ENCODE measurements around the gene C17orf107. TPM values are rescaled to one million over a fixed set of nuclear protein-coding genes. Genes with fewer than 3 reads are reported as not detected.
A peak's percentile ranks its signal among the peaks of the same experiment; 100 is the strongest.

The C17orf107 gene
- total RNA-seq, 1 donor: 3.5 TPM

DNA sequence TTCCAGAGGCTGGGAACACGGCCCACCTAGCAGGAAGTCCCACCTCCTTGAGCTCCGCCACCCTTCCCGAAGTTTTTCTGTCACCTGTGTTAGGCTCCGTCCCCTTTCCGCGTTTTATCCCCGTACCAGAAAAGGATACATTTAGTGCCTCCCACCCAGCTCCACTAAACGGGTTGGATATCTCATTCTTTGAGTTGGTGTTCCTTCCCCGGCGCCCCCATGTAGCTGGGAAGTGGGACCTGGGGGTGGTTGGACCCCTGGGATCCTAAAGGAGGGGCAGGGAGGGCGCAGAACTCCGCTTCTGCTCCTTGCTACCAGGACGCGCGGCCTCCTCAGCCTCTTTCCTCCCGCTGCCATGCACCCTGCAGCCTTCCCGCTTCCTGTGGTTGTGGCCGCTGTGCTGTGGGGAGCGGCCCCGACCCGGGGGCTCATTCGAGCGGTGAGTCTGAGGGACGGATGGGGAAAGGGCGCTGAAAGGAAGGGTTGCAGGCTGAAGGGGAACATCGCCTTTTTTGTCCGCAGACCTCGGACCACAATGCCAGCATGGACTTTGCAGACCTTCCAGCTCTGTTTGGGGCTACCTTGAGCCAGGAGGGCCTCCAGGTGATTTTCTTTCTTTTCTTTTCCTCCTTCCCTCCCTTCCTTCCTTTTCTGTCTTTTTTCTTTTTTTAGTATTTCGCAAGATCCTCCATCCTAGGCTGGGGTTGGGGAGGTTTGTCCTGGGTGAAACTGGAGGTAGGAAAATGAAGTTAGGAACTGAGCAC lies 41.4 kb downstream of the C17orf107 start:
- no peak for DNase-seq (ENCODE audit: low read depth)

DNA sequence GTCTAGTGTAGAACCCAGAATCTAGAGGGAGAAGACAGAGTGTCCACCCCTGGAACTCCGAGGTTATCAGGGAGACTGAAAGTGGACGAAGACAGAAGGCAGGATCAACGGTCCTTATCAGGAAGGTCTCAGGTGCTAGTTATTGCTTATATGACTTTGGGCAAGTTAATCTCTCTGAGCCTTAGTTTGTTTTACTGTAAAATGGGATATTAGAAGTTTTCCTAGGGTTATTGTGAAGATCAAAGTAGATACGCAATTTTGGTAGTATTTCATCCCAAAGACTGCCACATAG lies 41.9 kb downstream of the C17orf107 start:
- no peak for DNase-seq (ENCODE audit: low read depth)
- H3K4me3 ChIP-seq (ENCODE audit: low read depth, low read length): peak overlapping the region; percentile 96
- TF ChIP-seq, protein P1, sequence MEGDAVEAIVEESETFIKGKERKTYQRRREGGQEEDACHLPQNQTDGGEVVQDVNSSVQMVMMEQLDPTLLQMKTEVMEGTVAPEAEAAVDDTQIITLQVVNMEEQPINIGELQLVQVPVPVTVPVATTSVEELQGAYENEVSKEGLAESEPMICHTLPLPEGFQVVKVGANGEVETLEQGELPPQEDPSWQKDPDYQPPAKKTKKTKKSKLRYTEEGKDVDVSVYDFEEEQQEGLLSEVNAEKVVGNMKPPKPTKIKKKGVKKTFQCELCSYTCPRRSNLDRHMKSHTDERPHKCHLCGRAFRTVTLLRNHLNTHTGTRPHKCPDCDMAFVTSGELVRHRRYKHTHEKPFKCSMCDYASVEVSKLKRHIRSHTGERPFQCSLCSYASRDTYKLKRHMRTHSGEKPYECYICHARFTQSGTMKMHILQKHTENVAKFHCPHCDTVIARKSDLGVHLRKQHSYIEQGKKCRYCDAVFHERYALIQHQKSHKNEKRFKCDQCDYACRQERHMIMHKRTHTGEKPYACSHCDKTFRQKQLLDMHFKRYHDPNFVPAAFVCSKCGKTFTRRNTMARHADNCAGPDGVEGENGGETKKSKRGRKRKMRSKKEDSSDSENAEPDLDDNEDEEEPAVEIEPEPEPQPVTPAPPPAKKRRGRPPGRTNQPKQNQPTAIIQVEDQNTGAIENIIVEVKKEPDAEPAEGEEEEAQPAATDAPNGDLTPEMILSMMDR (IDR thresholded peaks at IDR 0.05; ENCODE audit: insufficient read depth, low read depth, low read length): no peak

More for the DNA sequence above, 41.4 kb downstream of the C17orf107 start:
- TF ChIP-seq, protein P1 (IDR thresholded peaks at IDR 0.05; ENCODE audit: insufficient read depth, low read depth, low read length): no peak
- H3K4me3 ChIP-seq (ENCODE audit: low read depth, low read length): peak overlapping the region; percentile 96

DNA sequence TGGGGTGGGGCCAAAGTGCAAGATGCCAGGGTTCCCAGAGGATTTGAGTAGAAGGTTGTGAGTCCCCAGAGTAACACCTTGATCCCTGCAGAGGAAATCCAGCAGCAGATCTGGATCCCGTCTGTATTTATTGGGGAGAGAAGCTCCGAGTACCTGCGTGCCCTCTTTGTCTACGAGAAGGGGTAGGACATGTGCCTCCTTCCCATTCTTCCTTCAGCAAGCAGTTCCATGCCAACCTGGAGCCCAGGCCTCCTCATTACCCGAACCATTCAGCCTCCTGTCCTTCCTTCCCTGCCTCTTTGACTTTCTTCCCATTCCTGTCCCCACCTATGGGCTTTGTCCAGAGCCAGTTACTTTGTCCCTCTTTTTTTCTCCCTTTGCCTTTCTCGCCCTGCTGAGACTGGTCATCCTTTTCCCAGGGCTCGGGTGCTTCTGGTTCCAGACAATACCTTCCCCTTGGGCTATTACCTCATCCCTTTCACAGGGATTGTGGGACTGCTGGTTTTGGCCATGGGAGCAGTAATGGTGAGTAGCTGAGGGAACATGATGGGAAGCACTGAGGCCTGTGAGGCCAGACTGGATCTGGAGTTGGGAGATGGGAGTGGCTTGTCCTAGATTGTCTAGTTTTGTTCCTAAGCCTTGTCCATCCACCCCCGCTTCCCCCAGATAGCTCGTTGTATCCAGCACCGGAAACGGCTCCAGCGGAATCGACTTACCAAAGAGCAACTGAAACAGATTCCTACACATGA lies 43.6 kb downstream of the C17orf107 start:
- no peak for DNase-seq (ENCODE audit: low read depth)
- TF ChIP-seq, protein P1 (IDR thresholded peaks at IDR 0.05; ENCODE audit: insufficient read depth, low read depth, low read length): no peak
- no peak overlapping the region for H3K4me3 ChIP-seq (ENCODE audit: low read depth, low read length)

DNA sequence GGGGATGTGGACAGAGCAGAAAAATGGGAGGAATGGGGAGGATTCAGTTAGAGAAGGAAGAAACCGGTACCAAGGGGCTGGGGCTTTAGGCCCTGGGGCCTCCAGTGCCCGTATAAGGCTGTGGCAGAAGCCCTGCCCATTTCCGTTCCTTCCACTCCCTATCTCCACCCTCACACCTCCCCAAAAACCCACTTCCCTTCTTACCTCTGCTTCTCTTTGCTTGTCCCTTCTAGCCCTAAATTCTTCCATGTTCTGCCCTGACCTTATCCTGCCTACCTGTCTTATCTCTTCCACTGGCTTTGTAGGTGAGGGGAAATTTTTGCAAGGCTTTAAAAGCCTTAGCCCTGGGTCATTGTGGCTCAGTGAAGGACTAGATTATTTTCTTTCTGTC lies 44.8 kb downstream of the C17orf107 start:
- DNase-seq (ENCODE audit: low read depth): no peak
- TF ChIP-seq, protein P1 (IDR thresholded peaks at IDR 0.05; ENCODE audit: insufficient read depth, low read depth, low read length): no peak
- no peak overlapping the region for H3K4me3 ChIP-seq (ENCODE audit: low read depth, low read length)

DNA sequence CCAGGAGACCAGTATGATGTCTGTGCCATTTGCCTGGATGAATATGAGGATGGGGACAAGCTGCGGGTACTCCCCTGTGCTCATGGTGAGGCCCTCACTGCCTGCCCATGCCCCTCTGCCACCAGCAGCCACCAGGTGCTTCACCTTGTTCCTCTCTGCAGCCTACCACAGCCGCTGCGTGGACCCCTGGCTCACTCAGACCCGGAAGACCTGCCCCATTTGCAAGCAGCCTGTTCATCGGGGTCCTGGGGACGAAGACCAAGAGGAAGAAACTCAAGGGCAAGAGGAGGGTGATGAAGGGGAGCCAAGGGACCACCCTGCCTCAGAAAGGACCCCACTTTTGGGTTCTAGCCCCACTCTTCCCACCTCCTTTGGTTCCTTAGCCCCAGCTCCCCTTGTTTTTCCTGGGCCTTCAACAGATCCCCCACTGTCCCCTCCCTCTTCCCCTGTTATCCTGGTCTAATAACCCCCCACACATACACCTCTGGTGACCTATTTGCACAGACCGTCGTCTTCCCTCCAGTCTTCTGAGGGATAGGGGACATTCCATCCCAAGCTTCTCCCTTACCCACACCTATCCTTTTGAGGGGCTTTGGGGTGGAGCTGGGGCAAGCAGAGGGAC lies 45.3 kb downstream of the C17orf107 start:
- DNase-seq (ENCODE audit: low read depth): no peak
- TF ChIP-seq, protein P1 (IDR thresholded peaks at IDR 0.05; ENCODE audit: insufficient read depth, low read depth, low read length): no peak
- H3K4me3 ChIP-seq (ENCODE audit: low read depth, low read length): peak overlapping the region; percentile 27

- TF ChIP-seq, protein P1 (IDR thresholded peaks at IDR 0.05; ENCODE audit: insufficient read depth, low read depth, low read length): no peak
- DNase-seq (ENCODE audit: low read depth): peak; percentile 89
- peak overlapping the region; percentile 98 for H3K4me3 ChIP-seq (ENCODE audit: low read depth, low read length)
Measured at GRCh38 chr17:4945176-4945943, 46.0 kb downstream of the C17orf107 start.
